HepG2 (cell line): ENCODE measurements around the gene TEAD4. TPM values are rescaled to one million over a fixed set of nuclear protein-coding genes. Genes with fewer than 3 reads are reported as not detected.

Source experiments
- DZIP1 ChIP-seq: sonication (generic); formaldehyde crosslinking; IDR thresholded peaks from 2 replicates; pipeline ENCODE4 v1.5.0; 2020; ENCODE audit warnings: mild to moderate bottlenecking, missing genetic modification reagents
- FOXO1 ChIP-seq: sonication (generic); formaldehyde crosslinking; IDR thresholded peaks from 2 replicates; pipeline ENCODE4 v1.4.0; 2020; ENCODE audit warnings: missing genetic modification reagents
- JUND ChIP-seq: sonication (generic); formaldehyde crosslinking; IDR thresholded peaks from 2 replicates; pipeline ENCODE4 v1.8.0; 2022; ENCODE audit warnings: mild to moderate bottlenecking, missing genetic modification reagents
- KDM5B ChIP-seq: sonication (generic); formaldehyde crosslinking; IDR thresholded peaks from 2 replicates; pipeline ENCODE4 v1.4.0; 2020; ENCODE audit warnings: missing genetic modification reagents, mild to moderate bottlenecking, borderline replicate concordance
- MYC ChIP-seq: sonication (generic); formaldehyde crosslinking; IDR thresholded peaks from 2 replicates; pipeline ENCODE4 v1.9.0; 2021; ENCODE audit warnings: missing genetic modification reagents, borderline replicate concordance
- POLR2G ChIP-seq: fragments of 200-400 bp; formaldehyde crosslinking; IDR thresholded peaks from 2 replicates; pipeline ENCODE4 v1.6.1; 2018; ENCODE audit warnings: mild to moderate bottlenecking, low read depth, low read length, moderate library complexity
- RERE ChIP-seq: IDR thresholded peaks from 2 replicates; pipeline ENCODE4 v1.6.1; 2016; ENCODE audit warnings: low read depth, missing genetic modification reagents, missing compliant biosample characterization
- ZMAT3 ChIP-seq: sonication (generic); formaldehyde crosslinking; conservative IDR thresholded peaks from 2 replicates; pipeline ENCODE4 v1.7.0; 2021; ENCODE audit warnings: missing genetic modification reagents
- ZNF225 ChIP-seq: sonication (generic); formaldehyde crosslinking; IDR thresholded peaks from 2 replicates; pipeline ENCODE4 v1.4.0; 2020; ENCODE audit warnings: mild to moderate bottlenecking, missing genetic modification reagents
- ZNF280B ChIP-seq: sonication (generic); formaldehyde crosslinking; IDR thresholded peaks from 2 replicates; pipeline ENCODE4 v1.5.0; 2020; ENCODE audit warnings: missing genetic modification reagents, mild to moderate bottlenecking, borderline replicate concordance
- ZNF512 ChIP-seq: sonication (generic); formaldehyde crosslinking; IDR thresholded peaks from 2 replicates; pipeline ENCODE4 v1.4.0; 2020; ENCODE audit warnings: mild to moderate bottlenecking, missing genetic modification reagents
- ZNF740 ChIP-seq: sonication (generic); formaldehyde crosslinking; IDR thresholded peaks from 2 replicates; pipeline ENCODE4 v1.4.0; 2020; ENCODE audit warnings: missing genetic modification reagents
- ZSCAN12 ChIP-seq: sonication (generic); formaldehyde crosslinking; IDR thresholded peaks from 2 replicates; pipeline ENCODE4 v1.9.0; 2021; ENCODE audit warnings: mild to moderate bottlenecking, missing genetic modification reagents
- polyA plus RNA-seq, 8 experiments: library from polyadenylated mRNA; depleted of rRNA in 3 of 8; stranded (reverse) in 7 of 8; unstranded in 1 of 8; fragments of >200 nt; fragmentation: Illumina TruSeq in 4 of 8; extraction: Trizol in 4 of 8; gene quantifications; 2 replicates each; pipeline versions ENCODE4 v1.2.1 to v1.2.3, GENCODE V29; 2011 to 2016; ENCODE audit warnings: low read depth in 4 of 8, missing spikeins in 1 of 8, mixed read lengths in 1 of 8; ENCODE audit not compliant: insufficient read depth in 1 of 8
- total RNA-seq, 5 experiments: library from RNA; depleted of rRNA; stranded (reverse); fragments of >200 nt; fragmentation: Illumina TruSeq; extraction: Trizol; gene quantifications; 2 replicates each; pipeline ENCODE4 v1.2.3, GENCODE V29; 2016; ENCODE audit warnings: low read depth in 1 of 5

Gene TEAD4
- total and polyA plus RNA-seq, 2 of the 13 experiments (the other 11 are each of a cell fraction or from before 2014, with no cell fraction given) = 45.0 to 69.4 TPM

- TF ChIP-seq ZNF280B (CRISPR knock-in tag) (peak; percentile 45), ZNF225 (CRISPR knock-in tag) (peak; percentile 37; the same call in 1 of the 2 replicates), ZMAT3 (no peak; the same call in 1 of the 2 replicates), KDM5B (peak; percentile 79; the same call in 1 of the 2 replicates), ZNF740 (no peak), POLR2G (peak; percentile 74; the same call in 1 of the 2 replicates), ZSCAN12 (no peak), ZNF512 (CRISPR knock-in tag) (no peak), DZIP1 (CRISPR knock-in tag) (peak; percentile 64; the same call in 1 of the 2 replicates), JUND (peak; percentile 60; the same call in 1 of the 2 replicates), RERE (CRISPR knock-in tag) (no peak), FOXO1 (CRISPR knock-in tag) (no peak; the same call in 1 of the 2 replicates), MYC (CRISPR knock-in tag) (peak; percentile 50)
Measured at GRCh38 chr12:3076730-3077571, 117.8 kb downstream of the TEAD4 start, which contains the start of gene TSPAN9 (continued).
